Esophagus muscularis mucosa (tissue), 4 donors: ENCODE data around the gene PELI2.

Source experiments
- EP300 ChIP-seq: sonication (generic); formaldehyde crosslinking; IDR thresholded peaks from one replicate; pipeline ENCODE4 v1.6.1; 2017; ENCODE audit warnings: antibody characterized with exemption
- POLR2AphosphoS5 ChIP-seq, 2 donors: sonication (generic); formaldehyde crosslinking; IDR thresholded peaks; one replicate each; pipeline ENCODE4 v1.6.1; 2017; ENCODE audit warnings: antibody characterized with exemption in 2 of 2
- TF ChIP-seq, protein P1 (sequence below), 3 experiments: fragments of 200-600 bp in 2 of 3; fragments of 450-650 bp in 1 of 3; sonication (generic) in 2 of 3; IDR thresholded peaks; one replicate each; pipeline ENCODE4 v1.5.1; 2017 to 2019; ENCODE audit warnings: antibody characterized with exemption in 3 of 3, mild to moderate bottlenecking in 2 of 3, moderate library complexity in 1 of 3

DNA sequence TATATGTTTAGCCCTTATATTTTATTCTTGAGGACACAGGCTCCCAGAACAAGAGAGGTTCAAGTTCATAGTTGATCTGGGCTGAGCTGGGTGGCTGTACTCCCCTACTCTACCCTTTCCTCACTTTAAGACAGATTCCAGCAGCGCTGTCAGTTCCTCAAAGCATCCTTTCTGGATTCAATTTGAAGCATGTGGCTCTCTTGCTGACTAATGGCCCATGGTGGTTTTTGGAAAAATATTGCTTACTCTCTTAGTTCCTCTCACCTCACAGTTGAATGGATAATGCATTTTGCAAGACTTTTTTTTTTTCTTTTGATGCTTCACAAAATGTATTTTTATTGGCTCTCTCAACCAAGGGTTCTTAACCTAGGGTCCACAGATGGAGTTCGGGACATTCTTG lies 4.1 kb downstream of the PELI2 start:
- TF ChIP-seq, protein P1, sequence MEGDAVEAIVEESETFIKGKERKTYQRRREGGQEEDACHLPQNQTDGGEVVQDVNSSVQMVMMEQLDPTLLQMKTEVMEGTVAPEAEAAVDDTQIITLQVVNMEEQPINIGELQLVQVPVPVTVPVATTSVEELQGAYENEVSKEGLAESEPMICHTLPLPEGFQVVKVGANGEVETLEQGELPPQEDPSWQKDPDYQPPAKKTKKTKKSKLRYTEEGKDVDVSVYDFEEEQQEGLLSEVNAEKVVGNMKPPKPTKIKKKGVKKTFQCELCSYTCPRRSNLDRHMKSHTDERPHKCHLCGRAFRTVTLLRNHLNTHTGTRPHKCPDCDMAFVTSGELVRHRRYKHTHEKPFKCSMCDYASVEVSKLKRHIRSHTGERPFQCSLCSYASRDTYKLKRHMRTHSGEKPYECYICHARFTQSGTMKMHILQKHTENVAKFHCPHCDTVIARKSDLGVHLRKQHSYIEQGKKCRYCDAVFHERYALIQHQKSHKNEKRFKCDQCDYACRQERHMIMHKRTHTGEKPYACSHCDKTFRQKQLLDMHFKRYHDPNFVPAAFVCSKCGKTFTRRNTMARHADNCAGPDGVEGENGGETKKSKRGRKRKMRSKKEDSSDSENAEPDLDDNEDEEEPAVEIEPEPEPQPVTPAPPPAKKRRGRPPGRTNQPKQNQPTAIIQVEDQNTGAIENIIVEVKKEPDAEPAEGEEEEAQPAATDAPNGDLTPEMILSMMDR (IDR thresholded peaks at IDR 0.05) = no peak
- TF ChIP-seq POLR2AphosphoS5 (IDR thresholded peaks at IDR 0.05) = no peak
- TF ChIP-seq EP300 = no peak
